Activated naive CD4-positive, alpha-beta T cell treated with anti-CD3 and anti-CD28 coated beads, Interleukin-2, amount 50 U/mL, for 72 hours (primary cell): Measurements from ENCODE around the gene SPPL3. TPM values are rescaled to one million over a fixed set of nuclear protein-coding genes. Genes with fewer than 3 reads are reported as not detected.
"Not testable (repeated sequence)": the region's sequence is repeated elsewhere in the genome, so short reads cannot be mapped to it uniquely, and the experiment has no call there.

Experiments used
- ATAC-seq, 2 donors: fragments of 150-1000 bp; cut with Tn5 transposase; 2 replicates each; pipeline ENCODE4 v1.10.0; 2021; ENCODE audit warnings: mild to moderate bottlenecking in 2 of 2, moderate library complexity in 2 of 2
- DNase-seq, 2 donors: peaks; one replicate each; pipeline ENCODE4 v3.0.0; 2021 to 2022; ENCODE audit warnings: low spot score in 2 of 2
- H3K27ac Mint-ChIP-seq, 2 donors: one replicate each; pipeline ENCODE4 v1.8.0; 2022; ENCODE audit warnings: mild to moderate bottlenecking in 2 of 2, mixed read lengths in 2 of 2
- H3K36me3 Mint-ChIP-seq, 2 donors: one replicate each; pipeline ENCODE4 v1.8.0; 2022; ENCODE audit warnings: mixed read lengths in 2 of 2
- H3K9me3 Mint-ChIP-seq, 2 donors: one replicate each; pipeline ENCODE4 v1.8.0; 2022; ENCODE audit warnings: mixed read lengths in 2 of 2
- total RNA-seq, 2 donors: library from RNA; stranded (reverse); gene quantifications; one replicate each; pipeline ENCODE4 v1.2.3, GENCODE V29; 2022

SPPL3 gene
- total RNA-seq, 2 donors from 2014 or later, result 26.7 to 33.3 TPM

DNA sequence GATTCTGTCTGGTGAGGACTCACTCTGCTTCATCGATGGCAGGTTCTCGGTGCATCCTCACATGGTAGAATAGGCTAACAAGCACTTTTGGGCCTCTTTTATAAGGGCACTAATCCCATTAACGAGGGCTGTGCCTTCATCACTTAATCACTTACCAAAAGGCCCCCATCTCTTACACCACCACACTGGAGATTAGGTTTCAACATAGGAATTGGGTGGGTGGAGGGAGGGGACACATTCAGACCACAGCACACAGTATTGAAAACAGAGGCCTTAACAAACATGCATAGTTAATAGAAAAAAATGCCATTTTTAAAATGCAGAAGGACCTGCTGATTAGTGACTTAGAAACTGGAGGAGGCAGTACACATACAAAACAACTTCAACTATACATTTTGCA, 61.6 kb downstream of the SPPL3 start:
- H3K27ac Mint-ChIP-seq, result no peak overlapping the region
- DNase-seq, result no peak
- H3K36me3 Mint-ChIP-seq, result no peaks in the 10 kb centered on the region
- no peak for ATAC-seq
- H3K9me3 Mint-ChIP-seq, result no peaks in the 10 kb centered on the region

DNA sequence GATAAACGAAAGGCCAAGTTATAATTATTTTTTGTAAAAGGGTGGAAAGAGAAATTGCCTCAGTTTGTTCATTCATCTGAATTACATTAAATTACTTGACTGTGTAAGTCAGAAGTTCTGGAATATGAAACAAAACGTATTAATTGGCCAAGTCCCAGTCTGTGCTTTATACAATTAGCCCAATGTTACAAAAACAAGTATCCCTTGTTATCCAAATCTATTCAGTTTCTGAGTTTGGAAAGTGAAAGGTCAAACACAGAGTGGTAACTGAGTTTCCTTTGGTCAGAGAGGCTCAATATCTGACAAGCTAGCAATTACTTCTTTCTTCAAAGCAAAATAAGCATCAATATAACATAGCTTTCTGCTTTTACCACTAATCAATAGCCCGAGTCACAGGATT, 62.6 kb downstream of the SPPL3 start:
- H3K27ac Mint-ChIP-seq, result no peak overlapping the region
- DNase-seq, result no peak
- H3K9me3 Mint-ChIP-seq, result no peaks in the 10 kb centered on the region
- no peak for ATAC-seq
- no peaks in the 10 kb centered on the region for H3K36me3 Mint-ChIP-seq

DNA sequence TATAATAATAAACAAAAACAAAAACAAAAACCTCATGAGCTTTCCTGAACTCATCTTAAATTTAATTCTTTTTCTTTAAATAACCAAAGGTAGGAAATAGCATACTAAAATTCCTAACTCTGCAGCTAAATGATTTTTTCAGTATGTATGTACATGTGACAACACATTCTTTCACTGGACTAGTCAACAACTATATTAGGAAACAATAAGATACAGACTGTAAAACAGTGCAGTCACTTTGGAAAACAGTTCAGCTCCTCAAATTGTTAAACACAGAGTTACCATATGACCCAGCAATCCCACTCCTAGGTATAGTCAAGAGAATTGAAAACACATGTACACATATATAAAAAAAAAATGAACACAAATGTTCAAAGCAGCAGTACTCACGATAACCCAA, 64.7 kb downstream of the SPPL3 start:
- DNase-seq, result no peak

DNA sequence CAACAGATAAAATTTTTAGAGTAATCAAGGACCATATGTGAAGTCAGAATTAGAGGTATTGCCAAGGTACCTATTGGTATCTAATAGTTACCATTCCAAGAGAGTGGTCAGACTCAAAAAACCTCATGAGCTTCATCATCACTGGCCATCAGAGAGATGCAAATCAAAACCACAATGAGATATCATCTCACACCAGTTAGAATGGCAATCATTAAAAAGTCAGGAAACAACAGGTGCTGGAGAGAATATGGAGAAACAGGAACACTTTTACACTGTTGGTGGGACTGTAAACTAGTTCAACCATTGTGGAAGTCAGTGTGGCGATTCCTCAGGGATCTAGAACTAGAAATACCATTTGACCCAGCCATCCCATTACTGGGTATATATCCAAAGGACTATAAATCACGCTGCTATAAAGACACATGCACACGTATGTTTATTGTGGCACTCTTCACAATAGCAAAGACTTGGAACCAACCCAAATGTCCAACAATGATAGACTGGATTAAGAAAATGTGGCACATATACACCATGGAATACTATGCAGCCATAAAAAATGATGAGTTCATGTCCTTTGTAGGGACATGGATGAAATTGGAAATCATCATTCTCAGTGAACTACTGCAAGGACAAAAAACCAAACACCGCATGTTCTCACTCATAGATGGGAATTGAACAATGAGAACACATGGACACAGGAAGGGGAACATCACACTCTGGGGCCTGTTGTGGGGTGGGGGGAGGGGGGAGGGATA, 65.4 kb downstream of the SPPL3 start:
- not testable (repeated sequence) for H3K36me3 Mint-ChIP-seq, DNase-seq, H3K27ac Mint-ChIP-seq, ATAC-seq, H3K9me3 Mint-ChIP-seq

More for the DNA sequence above, 64.7 kb downstream of the SPPL3 start:
- Mint-ChIP-seq H3K27ac (no peak overlapping the region), H3K36me3 (no peaks in the 10 kb centered on the region), H3K9me3 (no peaks in the 10 kb centered on the region)
- ATAC-seq, result no peak

DNA sequence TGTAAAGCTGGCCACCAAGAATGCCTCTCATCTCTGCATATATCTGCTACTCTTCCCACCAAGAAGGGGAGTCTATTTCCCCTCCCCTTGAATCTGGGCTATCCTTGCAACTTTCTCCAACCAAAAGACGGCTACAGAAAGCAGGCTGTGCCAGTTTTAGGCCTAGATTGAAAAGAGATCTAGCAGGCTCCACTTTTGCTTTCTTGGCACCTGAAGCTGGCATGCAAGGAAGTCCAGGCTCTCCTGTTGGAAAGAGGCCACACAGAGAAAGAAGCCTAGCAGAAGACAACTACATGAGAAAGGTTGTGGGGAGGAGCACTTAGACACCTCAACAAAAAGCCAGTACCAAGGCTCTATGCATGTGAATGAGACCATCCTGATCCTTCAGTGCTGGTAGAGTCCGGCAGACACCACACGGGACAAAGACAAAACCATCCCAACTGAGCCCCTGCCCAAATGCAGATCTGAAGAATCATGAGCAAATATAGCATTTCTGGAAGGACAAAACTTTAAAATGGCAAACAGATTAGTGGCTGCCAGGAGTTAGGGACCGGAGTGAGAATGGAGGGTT, 68.0 kb downstream of the SPPL3 start:
- no peak for ATAC-seq
- DNase-seq, result no peak
- Mint-ChIP-seq H3K9me3 (no peaks in the 10 kb centered on the region), H3K36me3 (no peaks in the 10 kb centered on the region), H3K27ac (no peak overlapping the region)

DNA sequence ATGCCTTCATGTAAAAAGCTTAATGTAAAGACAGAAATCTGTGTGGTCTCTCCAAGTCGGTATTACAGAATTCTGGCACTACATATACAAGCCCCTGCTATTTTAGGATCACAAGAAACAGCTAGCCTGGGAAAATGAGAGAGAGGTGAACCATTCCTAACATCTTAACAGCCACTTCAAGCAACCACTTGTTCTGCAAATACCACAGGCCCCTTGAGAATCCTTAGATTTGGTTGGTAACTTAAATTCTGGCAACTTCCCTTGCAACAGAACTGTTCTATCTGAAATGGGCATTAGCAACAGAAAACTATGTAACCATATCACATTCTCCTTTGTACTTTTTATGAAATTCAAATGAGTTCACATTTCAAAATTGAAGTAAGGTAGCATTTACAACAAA, 68.5 kb downstream of the SPPL3 start:
- ATAC-seq, result no peak
- peak overlapping the region in 1 of 2 donors; percentile 83 for H3K27ac Mint-ChIP-seq
- DNase-seq, result no peak
- H3K36me3 Mint-ChIP-seq, result no peaks in the 10 kb centered on the region
- H3K9me3 Mint-ChIP-seq, result no peaks in the 10 kb centered on the region

DNA sequence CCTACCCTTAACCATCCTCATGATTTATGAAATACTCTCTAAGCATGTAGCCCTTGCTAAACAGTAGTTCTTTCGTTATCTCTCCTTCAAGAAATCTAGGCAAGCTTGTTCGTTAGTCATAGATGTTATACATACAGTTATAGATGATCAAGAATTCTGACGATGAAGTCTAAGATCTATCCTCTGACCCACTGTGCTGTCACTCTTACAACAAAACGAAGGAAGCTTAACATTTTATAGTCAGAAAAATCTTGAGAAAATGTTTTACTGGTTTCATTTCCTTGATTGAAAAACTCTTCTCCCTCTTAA, 68.9 kb downstream of the SPPL3 start:
- H3K36me3 Mint-ChIP-seq, result no peaks in the 10 kb centered on the region
- peak; percentile 83 to 84 for ATAC-seq

DNA sequence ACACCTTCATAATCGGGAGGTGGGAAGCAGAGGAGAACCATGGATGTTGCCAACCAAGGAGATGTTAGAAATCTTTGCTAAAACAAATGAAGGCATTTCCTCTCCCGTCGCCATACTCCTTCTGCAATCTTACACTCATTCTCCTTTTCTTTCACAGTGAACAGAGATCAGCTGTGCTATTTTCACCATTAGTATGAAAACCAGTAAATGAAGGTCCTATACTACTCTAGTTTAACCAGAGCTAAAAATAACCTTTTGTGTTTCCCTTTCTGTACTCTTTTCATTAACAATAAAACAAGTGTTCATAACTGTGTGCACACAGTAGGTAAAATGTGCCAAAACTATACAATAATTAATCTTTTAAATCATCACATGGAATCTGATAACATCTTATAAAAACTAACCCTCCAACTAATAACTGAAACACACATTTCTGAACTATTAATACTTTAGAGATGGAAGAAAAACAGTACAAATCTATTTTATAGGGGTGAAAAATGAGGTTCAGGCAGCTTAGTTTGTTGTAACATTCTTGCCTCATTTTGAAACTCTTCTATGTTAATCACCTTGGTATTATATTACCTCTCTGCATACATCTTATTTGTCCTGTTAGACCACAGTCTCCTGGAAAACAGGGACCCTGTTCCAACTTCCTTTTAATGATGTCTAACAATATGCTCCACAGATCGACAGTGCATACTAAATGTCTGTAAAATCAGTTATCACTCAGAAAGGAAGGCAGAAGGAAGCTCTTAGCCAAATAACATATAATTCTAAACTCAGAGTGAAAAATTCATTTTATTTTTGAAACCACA, 69.5 kb downstream of the SPPL3 start:
- Mint-ChIP-seq H3K36me3 (no peaks in the 10 kb centered on the region), H3K27ac (peak overlapping the region; percentile 47 to 83), H3K9me3 (no peaks in the 10 kb centered on the region)
- ATAC-seq, result peak; percentile 12 to 32
- no peak for DNase-seq

More for the DNA sequence above, 68.9 kb downstream of the SPPL3 start:
- Mint-ChIP-seq H3K27ac (peak overlapping the region in 1 of 2 donors; percentile 83), H3K9me3 (no peaks in the 10 kb centered on the region)
- no peak for DNase-seq

DNA sequence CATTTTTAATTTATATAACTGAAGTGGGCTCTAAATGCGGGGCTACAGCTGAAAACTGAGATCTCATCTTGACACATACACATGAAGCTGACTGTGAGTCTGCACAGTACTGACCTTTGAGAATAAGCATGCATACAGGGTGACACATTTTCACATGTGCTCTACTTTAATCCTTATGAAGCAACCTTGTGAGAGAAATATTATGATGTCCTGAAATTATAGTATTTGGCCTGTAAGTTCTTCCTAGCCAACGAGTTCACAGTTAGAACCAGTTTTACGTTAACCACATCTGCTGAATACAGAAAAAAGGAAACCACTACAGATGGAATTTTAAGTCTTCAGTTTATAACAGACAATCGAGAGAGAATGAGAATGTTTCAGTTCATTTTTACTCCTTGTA, 70.3 kb downstream of the SPPL3 start:
- H3K27ac Mint-ChIP-seq, result peak overlapping the region in 1 of 2 donors; percentile 83

DNA sequence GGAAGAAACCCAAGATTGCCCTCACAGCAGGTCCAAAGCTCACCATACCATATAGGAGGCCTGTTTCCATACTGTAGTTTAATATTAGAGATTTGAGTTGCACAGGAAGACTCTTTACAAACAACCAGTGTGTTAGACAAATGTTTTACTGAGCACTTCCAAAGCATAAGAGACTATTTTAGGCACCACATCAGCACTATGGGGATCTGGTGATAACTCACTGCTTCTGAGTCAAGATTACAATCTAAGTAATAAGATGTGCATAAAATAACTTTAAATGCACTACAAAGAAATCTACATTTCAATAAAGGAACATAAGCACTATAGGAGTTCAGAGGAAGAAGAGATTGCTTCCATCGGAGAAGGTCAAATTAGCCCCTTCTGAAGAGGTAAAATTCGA, 71.4 kb downstream of the SPPL3 start:
- no peaks in the 10 kb centered on the region for H3K36me3 Mint-ChIP-seq
- H3K27ac Mint-ChIP-seq, result no peak overlapping the region
- H3K9me3 Mint-ChIP-seq, result no peaks in the 10 kb centered on the region
- ATAC-seq (no peak), DNase-seq (no peak)

More for the DNA sequence above, 70.3 kb downstream of the SPPL3 start:
- ATAC-seq (peak; percentile 57 to 75), DNase-seq (no peak)
- Mint-ChIP-seq H3K9me3 (no peaks in the 10 kb centered on the region), H3K36me3 (no peaks in the 10 kb centered on the region)

DNA sequence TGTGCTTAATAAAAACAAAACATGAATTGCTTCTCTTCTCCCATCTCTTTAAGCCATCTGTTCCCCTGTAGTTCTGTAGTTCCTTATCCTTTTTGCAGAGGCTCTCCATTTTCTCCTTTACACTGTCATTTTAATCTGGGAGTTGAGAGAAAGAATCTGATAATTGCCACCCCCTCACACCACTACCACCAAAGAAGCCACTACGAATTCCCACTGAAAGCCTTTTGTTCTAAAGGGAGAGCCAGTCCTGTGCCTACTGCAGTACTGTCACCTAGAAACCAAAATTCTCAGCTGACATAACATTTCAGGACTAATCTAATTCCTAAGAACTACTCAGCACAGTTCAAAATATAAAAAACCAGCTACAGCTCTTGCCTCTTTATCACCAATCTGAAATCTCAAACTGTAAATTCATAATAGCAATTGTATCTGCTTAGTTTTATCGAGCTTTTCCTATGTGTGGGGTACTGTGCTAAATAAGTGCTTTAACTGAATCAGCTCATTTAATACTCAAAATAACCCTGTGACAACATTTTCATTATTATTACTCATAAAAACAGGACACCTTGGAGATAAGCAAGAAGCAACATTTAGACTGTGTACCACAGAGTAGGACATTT, 72.4 kb downstream of the SPPL3 start:
- DNase-seq (no peak), ATAC-seq (no peak)
- H3K27ac Mint-ChIP-seq, result no peak overlapping the region
- no peaks in the 10 kb centered on the region for H3K36me3 Mint-ChIP-seq
- H3K9me3 Mint-ChIP-seq, result no peaks in the 10 kb centered on the region

DNA sequence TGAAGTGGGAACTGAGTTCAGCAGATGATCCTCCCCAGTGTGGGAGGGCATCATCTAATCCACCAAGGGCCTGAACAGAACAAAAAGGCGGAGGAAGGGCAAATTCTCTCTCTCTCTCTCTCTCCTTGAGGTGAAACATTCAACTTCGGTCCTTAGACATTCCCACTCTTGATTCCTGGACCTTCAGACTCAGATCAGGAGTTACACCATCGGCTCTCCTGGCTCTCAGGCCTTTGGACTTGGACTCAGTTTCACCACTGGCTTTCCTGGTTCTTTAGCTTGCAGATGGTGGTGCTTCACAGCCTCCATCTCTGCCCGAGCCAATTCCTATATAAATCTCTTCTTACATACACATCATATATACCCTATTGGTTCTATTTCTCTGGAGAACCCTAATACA, 73.2 kb downstream of the SPPL3 start:
- DNase-seq (no peak), ATAC-seq (peak in 1 of 2 donors; percentile 17)
- Mint-ChIP-seq H3K27ac (no peak overlapping the region), H3K9me3 (no peaks in the 10 kb centered on the region), H3K36me3 (no peaks in the 10 kb centered on the region)

DNA sequence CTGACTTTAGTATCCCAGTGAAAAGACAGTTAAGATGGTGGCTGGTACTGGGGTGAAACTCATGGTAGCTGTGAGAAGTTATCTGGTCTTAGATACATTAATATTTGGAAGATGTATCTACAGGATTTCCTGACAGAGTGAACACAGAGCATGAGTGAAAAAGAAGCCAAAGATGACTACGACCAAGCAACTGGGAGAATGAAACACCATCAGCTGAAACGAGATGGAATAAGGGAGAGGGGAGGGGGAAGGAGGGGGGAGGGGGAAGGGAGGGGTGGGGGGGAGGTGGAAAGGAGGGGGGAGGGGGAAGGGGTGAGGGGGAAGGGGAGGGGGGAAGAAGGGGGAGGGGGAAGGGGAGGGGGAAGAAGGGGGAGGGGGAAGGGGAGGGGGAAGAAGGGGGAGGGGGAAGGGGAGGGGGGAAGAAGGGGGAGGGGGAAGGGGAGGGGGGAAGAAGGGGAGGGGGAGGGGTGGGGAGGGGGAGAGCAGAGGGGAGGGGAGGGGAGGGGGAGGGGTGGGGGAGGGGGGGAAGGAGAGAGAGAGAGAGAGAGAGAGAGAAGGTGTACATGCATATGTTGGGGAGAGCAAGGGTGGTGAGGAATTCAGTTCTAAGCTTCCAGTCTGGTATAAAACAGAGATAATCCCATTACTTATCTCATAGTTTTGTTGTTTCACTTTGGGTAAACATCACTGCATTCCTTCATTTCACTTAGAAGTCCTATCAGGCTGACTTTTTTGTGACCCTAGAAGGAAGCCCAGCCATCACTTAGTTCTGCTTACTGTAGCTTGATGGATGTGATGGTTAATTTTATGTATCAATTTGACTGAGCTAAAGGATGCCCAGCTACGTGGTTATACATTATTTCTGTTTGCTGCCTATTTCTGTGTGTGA, 73.9 kb downstream of the SPPL3 start:
- DNase-seq (no peak), ATAC-seq (peak in 1 of 2 donors; percentile 18)
- Mint-ChIP-seq H3K36me3 (no peaks in the 10 kb centered on the region), H3K9me3 (no peaks in the 10 kb centered on the region), H3K27ac (no peak overlapping the region)

DNA sequence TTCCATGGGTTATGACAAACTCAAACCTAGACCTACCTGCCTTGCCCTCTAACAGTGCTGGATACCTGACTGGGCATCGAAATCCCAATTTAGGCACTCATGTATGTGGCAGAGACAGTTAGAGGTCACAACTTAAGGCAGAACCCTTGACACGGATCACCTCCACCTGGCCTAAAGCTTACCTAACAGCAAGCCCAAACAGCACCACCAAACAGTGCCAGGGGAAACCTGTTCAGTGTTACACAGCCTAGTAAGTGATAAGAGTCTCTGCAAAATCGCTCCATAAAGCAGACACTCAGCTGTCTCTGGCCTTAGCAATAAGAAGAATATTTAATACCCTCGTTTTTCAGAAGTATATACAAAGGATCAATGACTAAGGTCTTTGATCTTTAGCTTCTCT, 77.8 kb downstream of the SPPL3 start:
- H3K36me3 Mint-ChIP-seq, result no peaks in the 10 kb centered on the region
- ATAC-seq, result no peak

DNA sequence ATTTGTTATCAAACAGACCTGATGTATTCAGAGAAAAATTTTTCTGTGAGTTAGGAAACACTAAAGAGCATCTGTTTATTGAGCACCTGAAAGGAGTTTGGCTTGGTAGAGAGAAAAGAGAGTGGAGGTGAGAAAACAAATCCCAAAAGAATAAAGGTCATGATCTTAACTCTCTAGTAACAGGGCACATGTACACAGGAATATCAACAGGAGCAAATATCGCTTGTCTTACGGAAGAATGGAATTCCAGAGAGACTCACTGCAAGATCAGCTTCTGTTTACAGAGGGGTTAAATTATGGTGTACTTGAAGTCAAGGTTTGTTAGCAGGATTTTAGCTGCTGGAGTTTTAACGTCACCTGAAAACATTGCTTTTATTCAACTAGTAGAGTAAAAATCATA, 78.8 kb downstream of the SPPL3 start:
- no peak for ATAC-seq
- DNase-seq, result no peak
- Mint-ChIP-seq H3K9me3 (no peaks in the 10 kb centered on the region), H3K27ac (peak overlapping the region in 1 of 2 donors; percentile 33), H3K36me3 (no peaks in the 10 kb centered on the region)

More for the DNA sequence above, 77.8 kb downstream of the SPPL3 start:
- Mint-ChIP-seq H3K9me3 (no peaks in the 10 kb centered on the region), H3K27ac (no peak overlapping the region)
- no peak for DNase-seq

DNA sequence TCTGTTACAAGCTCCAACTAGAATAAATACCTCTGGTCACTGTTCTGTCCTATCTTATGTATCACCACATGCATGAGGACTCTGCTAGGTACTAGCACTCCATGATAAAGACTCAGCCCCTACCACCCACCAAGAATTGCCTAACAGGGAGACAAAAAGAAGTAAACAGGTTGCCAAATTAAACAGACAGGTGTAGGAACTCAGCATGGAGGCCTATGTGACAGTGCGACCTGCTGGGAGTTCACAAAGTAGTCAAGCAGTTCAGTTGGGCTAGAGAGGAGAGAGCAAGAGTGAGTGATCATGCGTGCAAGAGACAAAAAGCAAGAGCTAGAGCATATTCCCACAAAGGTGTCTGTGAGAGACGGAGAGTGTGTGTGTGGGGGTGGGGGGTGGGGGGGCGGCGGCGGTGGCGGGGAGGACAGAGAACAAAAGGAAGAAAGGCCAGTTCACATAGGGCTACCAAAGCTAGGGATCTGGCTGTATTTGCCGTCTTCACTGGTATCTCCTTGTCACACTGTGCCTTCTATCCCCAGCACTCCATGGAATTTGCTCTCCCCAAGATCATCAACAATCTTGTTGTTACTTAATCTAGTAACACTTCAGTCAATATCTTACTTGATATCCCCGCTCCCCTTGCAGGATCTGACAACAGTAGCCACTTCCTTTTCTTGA, 81.2 kb downstream of the SPPL3 start:
- Mint-ChIP-seq H3K27ac (no peak overlapping the region), H3K9me3 (no peaks in the 10 kb centered on the region), H3K36me3 (no peaks in the 10 kb centered on the region)
- ATAC-seq (no peak), DNase-seq (no peak)
